Head of caudate nucleus (tissue), 42 donors: ENCODE results near the gene ADIRF.
"Not testable (repeated sequence)": the region's sequence is repeated elsewhere in the genome, so short reads cannot be mapped to it uniquely, and the experiment has no call there.

Experiments used
- DNase-seq, 42 donors: peaks; one replicate each; pipeline versions ENCODE4 v3.0.0 to v3.0.0-alpha.2; 2020 to 2021; ENCODE audit warnings: mixed read lengths in 7 of 42
- intact Hi-C: fragments of 100-400 bp; cut with DNase I; formaldehyde crosslinking; loops from one replicate; pipeline ENCODE4 v1.15.0; 2022

The ADIRF gene

GRCh38 chr10:86968271-86968993, at the start of gene ADIRF:
ADIRF (plus strand) TSS chr10:86968482; CDS start chr10:86968545, 63 bp downstream.
- peak in 9 of 42 donors; percentile 8 to 38 (median 32) for DNase-seq
- intact Hi-C loops, result no loop called here

DNA sequence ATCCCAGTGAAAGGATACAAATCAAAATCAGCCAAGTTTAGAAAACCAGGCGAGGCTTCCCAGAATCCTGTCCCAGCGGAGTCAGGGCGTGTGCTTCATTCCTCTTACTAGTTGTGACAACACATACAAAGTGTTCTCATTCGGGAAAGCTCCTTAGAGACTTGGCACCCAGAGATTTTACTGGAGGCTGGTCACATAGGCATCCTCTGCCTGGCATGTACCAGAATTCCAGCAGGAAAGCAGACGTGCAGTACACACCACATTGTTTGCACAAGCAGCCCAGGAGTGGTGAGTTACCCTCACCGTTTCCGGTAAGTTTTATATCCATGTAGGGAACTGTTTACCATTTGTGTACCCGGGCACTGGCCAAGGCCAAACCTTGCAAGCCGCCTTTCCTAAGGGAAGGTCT, 45.7 kb upstream of the ADIRF start:
- intact Hi-C loops, result no loop called here
- no peak for DNase-seq

- peak in 1 of 42 donors; percentile 23 for DNase-seq
- intact Hi-C loops, result loop anchor here (10.0 kb wide), 1 partner anchor 165 kb away; the partner anchor contains the start of genes GLUD1 and SHLD2
Observed at GRCh38 chr10:86929468-86930380, 38.6 kb upstream of the ADIRF start.

GRCh38 chr10:86931872-86932271, 36.4 kb upstream of the ADIRF start:
- intact Hi-C loops, result loop anchor here (10.0 kb wide), 1 partner anchor 163 kb away; the partner anchor contains the start of genes GLUD1 and SHLD2
- DNase-seq, result no peak

DNA sequence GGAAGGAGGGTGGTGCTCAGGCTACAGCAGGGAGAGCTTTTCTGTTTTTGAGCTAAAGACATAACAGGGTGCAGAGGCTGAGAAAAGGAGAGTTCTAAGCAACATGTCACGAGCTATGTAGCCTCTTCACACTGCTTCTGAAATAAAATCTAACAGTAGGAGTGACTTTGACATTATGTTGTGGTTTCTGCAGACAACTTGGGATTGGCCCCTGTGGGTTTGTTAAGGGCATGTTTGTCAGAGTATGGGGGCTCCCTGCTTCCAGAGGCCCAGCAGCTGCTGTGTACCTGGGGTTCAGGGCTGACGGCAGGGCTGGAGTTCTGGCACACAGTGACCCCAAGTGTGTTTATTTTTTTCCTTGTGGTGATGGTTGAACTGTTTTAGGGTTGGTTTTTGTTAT, 35.6 kb upstream of the ADIRF start:
- peak in 1 of 42 donors; percentile 30 for DNase-seq
- intact Hi-C loops, result loop anchor here (10.0 kb wide), 1 partner anchor 162 kb away; the partner anchor contains the start of genes GLUD1 and SHLD2

GRCh38 chr10:86934162-86934711, 34.0 kb upstream of the ADIRF start:
- intact Hi-C loops, result loop anchor here (10.0 kb wide), 1 partner anchor 161 kb away; the partner anchor contains the start of genes GLUD1 and SHLD2

DNA sequence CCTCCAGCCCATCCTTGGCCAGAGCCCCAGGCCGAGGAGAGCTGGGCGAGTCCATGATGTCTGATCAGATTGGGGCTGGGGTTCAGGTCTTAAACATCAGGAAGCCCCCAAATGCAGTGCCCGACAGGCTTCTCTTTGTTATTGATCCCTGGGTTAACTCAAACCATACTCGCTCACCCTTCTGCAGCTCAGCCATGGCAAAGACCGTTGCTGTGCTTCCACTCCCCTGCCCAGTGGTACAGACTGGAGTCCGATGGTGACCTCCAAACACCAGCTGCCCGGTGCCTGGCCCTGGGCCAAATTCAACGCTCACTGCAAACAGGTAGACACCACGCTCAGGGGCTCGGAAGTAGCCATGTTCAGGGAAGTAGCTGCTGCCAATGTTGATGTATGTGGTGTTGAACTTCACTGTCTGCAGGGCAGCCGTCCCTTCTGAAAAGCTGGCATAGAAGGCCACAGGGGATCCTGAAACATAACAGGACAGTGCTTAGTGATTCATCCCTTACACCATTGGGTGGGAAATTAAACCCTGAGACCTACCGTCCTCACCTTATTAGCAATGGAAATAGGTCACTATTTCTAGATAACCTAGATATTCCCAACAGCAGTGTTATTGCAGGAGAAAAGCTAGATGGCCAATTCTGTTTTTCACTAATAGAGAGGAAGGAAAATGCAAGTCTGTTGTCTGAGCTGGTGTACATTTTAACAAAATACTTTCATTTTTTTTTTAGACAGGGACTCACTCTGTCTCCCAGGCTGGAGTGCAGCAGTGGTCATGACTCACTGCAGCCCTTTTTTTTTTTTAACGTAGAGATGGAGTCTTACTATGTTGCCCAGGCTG, 31.4 kb upstream of the ADIRF start:
- DNase-seq, result peak in 3 of 42 donors; percentile 18 to 51 (median 45)
- intact Hi-C loops, result loop anchor here (10.0 kb wide), 1 partner anchor 158 kb away; the partner anchor contains the start of genes GLUD1 and SHLD2

More at GRCh38 chr10:86934162-86934711, 34.0 kb upstream of the ADIRF start:
- not testable (repeated sequence) for DNase-seq

DNA sequence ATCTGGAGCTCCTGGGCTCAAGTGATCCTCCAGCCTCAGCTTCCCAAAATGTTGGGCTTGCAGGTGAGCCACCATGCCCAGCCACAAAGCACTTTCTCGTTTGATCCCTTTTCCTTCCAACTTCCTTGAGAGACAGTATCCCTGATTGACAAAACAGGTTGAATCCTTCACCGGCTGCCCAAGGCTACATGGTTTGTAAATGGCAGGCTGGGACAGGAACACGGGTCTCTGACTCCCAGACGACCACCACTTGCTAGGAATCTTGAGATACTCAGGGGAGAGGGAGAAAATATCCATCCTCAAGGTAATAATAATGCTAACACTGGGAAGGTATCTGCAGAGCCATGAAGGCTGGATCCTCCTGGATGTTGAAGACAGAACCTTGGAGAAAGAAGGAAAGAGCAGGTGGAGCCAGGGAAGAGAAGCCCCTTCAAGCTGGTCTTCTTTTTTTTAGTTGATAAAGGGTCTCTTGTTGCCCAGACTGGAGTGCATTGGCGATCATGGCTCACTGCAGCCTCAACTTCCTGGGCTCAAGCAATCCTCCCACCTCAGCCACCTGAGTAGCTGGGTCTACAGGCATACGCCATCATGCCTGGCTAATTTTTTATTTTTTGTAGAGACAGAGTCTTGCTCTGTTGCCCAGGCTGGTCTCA, 30.7 kb upstream of the ADIRF start:
- intact Hi-C loops, result loop anchor here (10.0 kb wide), 1 partner anchor 157 kb away; the partner anchor contains the start of genes GLUD1 and SHLD2

GRCh38 chr10:86938260-86938659, 30.0 kb upstream of the ADIRF start:
- peak in 6 of 42 donors; percentile 6 to 32 (median 15) for DNase-seq
- intact Hi-C loops, result loop anchor here (10.0 kb wide), 1 partner anchor 157 kb away; the partner anchor contains the start of genes GLUD1 and SHLD2

More for the DNA sequence above, 30.7 kb upstream of the ADIRF start:
- peak in 3 of 42 donors; percentile 9 to 35 (median 25) for DNase-seq

DNA sequence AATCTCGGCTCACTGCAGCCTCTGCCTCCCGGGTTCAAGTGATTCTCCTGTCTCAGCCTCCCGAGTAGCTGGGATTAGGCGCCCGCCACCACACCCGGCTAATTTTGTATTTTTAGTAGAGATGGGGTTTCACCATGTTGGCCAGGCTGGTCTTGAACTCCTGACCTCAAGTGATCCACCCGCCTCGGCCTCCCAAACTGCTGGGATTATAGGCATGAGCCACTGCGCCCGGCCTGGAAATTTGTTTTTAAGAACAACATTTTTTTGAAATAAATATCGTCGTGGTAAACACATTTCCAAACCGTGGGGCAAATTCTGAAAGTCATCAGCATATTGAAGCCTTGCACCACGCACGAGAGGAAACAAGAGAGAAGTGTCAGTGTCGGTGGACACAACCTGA, 28.2 kb upstream of the ADIRF start:
- intact Hi-C loops, result not testable (repeated sequence)
- DNase-seq, result peak in 5 of 42 donors; percentile 1 to 40 (median 25)

GRCh38 chr10:86940677-86941076, 27.6 kb upstream of the ADIRF start:
- intact Hi-C loops, result no loop called here
- DNase-seq, result peak in 7 of 42 donors; percentile 2 to 39 (median 14)

- intact Hi-C loops, result no loop called here
- DNase-seq, result peak in 8 of 42 donors; percentile 1 to 33 (median 10)
Observed at GRCh38 chr10:86941426-86941825, 26.9 kb upstream of the ADIRF start.

DNA sequence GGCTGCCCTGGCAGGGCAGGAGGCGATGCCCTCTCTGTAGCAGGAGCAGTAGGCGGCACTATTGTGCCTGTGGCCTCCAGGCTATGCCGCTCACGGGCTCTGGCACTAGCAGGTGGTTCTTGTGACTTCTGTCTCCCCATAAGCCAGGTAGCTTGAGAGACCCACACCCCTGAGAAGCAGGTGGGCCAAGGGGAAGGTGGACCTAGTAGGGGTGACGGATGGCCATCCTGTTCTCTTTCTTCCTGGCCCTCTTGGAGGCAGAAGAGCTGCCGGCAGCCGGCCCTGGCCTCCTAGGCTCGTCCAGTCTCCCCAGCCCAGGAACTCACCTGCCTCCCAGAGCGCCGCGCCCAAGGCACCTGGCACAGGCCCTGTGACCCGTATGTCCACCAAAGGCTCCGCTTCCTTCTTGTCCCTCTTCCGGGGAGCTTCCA, 26.3 kb upstream of the ADIRF start:
- intact Hi-C loops, result no loop called here
- DNase-seq, result peak in 5 of 42 donors; percentile 0 to 39 (median 24)

DNA sequence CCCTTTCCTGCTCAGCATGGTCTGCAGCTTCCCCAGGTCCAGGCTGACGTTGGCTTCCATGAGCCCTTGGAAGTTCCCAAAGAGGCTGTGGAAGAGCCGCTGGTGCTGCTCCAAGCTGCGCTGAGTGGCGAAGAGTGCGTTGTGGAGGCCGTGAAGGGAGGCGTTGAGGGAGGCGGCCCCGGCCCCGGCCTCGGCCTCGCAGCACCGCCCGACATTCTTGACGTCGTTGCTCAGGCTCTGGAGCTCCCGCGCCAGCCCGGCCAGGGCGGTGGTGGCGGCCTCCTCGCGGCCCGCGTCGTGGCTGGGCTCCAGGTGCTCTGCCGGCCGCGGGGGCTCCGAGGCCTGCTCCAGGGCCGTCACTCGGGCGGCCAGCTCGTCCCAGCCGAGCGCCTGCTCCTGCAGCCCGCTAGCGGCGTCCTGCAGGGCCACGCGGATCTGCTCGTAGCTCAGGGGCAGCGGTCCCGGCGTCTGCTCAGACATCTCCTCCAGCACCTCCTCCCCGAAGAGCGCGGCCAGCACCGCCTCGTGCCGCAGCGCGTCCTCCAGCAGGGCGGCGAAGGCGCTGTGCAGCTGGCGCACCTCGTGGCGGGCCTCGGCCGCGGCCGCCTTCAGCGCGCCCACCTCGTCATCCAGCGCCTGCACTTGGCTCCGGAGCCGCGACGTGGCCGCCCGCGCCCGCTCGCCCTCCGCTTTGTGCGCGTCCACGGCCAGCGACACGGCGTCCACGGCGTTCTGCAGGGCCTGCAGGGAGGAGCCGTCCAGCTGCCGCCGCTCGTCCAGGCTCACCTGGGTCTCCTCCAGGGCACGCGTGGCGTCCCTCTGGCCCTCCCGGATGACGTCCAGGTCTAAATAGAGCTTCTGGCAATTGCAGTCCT, 25.6 kb upstream of the ADIRF start:
- intact Hi-C loops, result no loop called here
- DNase-seq, result peak in 13 of 42 donors; percentile 4 to 36 (median 14)

- intact Hi-C loops, result no loop called here
- peak in 10 of 42 donors; percentile 7 to 39 (median 17) for DNase-seq
Observed at GRCh38 chr10:86943316-86944030, 24.8 kb upstream of the ADIRF start.

- DNase-seq, result peak in 12 of 42 donors; percentile 5 to 37 (median 12)
Observed at GRCh38 chr10:86944031-86944419, 24.3 kb upstream of the ADIRF start.

More at GRCh38 chr10:86944031-86944419, 24.3 kb upstream of the ADIRF start:
- intact Hi-C loops, result no loop called here
